ENCODE results near the gene SCN3B.

DNA sequence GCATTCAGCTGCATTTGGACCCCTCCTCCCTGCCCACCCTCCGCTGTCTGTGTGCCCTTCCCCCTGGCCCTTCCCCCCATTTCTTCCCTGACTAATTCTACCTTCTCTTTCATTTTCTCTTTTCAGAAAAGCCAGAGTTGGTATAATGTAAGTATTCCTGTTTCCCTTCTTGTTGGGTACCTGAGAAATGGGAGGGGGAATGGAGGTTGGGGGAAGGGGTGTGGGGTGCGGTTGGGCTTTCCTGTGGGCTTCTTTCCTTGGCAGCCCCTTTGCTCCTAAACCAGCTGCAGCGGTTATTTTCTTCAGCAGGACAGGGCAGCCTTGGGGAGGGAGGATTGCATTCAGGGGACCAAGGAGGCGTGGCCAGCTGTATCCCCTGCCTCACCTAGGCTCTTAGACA is 70.2 kb downstream of the SCN3B start:
- TF ChIP-seq, protein P1, sequence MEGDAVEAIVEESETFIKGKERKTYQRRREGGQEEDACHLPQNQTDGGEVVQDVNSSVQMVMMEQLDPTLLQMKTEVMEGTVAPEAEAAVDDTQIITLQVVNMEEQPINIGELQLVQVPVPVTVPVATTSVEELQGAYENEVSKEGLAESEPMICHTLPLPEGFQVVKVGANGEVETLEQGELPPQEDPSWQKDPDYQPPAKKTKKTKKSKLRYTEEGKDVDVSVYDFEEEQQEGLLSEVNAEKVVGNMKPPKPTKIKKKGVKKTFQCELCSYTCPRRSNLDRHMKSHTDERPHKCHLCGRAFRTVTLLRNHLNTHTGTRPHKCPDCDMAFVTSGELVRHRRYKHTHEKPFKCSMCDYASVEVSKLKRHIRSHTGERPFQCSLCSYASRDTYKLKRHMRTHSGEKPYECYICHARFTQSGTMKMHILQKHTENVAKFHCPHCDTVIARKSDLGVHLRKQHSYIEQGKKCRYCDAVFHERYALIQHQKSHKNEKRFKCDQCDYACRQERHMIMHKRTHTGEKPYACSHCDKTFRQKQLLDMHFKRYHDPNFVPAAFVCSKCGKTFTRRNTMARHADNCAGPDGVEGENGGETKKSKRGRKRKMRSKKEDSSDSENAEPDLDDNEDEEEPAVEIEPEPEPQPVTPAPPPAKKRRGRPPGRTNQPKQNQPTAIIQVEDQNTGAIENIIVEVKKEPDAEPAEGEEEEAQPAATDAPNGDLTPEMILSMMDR (IDR thresholded peaks at IDR 0.05 in 8 of 11, conservative IDR thresholded peaks at IDR 0.05 in 3 of 11) = no peak
- TF ChIP-seq POLR2AphosphoS5 (IDR thresholded peaks at IDR 0.05) = no peak
